ENCODE data around the gene PCDH9.

DNA sequence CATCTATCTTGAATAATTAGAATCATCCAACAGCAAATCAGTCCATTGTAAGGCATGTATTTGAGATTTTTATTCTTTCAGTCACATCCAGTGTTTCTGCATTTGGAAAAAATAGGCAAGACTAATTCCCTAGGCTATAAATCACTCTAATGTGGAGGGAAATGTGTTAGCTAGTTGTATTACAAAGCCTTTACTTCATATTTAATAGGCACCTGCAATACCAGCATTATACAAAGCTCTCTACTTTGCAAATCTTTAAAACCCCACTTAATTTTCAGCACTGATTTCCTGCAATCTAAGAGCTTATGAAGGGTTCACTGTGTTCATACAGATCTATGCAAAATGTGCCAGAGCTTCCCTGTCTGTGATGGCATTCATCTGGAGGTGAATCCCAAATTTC is 12.3 kb downstream of the PCDH9 start:
- TF ChIP-seq POLR2A (IDR thresholded peaks at IDR 0.05) = no peak
- TF ChIP-seq, protein P1, sequence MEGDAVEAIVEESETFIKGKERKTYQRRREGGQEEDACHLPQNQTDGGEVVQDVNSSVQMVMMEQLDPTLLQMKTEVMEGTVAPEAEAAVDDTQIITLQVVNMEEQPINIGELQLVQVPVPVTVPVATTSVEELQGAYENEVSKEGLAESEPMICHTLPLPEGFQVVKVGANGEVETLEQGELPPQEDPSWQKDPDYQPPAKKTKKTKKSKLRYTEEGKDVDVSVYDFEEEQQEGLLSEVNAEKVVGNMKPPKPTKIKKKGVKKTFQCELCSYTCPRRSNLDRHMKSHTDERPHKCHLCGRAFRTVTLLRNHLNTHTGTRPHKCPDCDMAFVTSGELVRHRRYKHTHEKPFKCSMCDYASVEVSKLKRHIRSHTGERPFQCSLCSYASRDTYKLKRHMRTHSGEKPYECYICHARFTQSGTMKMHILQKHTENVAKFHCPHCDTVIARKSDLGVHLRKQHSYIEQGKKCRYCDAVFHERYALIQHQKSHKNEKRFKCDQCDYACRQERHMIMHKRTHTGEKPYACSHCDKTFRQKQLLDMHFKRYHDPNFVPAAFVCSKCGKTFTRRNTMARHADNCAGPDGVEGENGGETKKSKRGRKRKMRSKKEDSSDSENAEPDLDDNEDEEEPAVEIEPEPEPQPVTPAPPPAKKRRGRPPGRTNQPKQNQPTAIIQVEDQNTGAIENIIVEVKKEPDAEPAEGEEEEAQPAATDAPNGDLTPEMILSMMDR (IDR thresholded peaks at IDR 0.05) = no peak
